Osteocyte (in vitro differentiated cells): ENCODE results near the gene UQCRHL. TPM values are rescaled to one million over a fixed set of nuclear protein-coding genes. Genes with fewer than 3 reads are reported as not detected.
"Not testable (repeated sequence)": the region's sequence is repeated elsewhere in the genome, so short reads cannot be mapped to it uniquely, and the experiment has no call there.

ENCODE experiments used
- DNase-seq: peaks from one replicate; pipeline ENCODE4 v3.0.0; 2021; ENCODE audit warnings: mixed read lengths; ENCODE audit not compliant: unreplicated experiment; ENCODE audit errors: extremely low spot score
- H3K27ac Mint-ChIP-seq: one replicate; pipeline ENCODE4 v1.8.0; 2021; ENCODE audit warnings: mild to moderate bottlenecking, mixed read lengths; ENCODE audit not compliant: unreplicated experiment
- H3K27me3 Mint-ChIP-seq: one replicate; pipeline ENCODE4 v1.8.0; 2021; ENCODE audit warnings: mixed read lengths; ENCODE audit not compliant: unreplicated experiment
- H3K36me3 Mint-ChIP-seq: one replicate; pipeline ENCODE4 v1.8.0; 2021; ENCODE audit warnings: mixed read lengths; ENCODE audit not compliant: unreplicated experiment
- H3K4me1 Mint-ChIP-seq: one replicate; pipeline ENCODE4 v1.8.0; 2021; ENCODE audit warnings: mixed read lengths; ENCODE audit not compliant: unreplicated experiment
- H3K4me3 Mint-ChIP-seq: one replicate; pipeline ENCODE4 v1.8.0; 2021; ENCODE audit warnings: mild to moderate bottlenecking, moderate library complexity, mixed read lengths; ENCODE audit not compliant: unreplicated experiment
- H3K9me3 Mint-ChIP-seq: one replicate; pipeline ENCODE4 v1.8.0; 2021; ENCODE audit warnings: mixed read lengths; ENCODE audit not compliant: unreplicated experiment
- total RNA-seq: library from RNA; stranded (reverse); gene quantifications from 2 replicates; pipeline ENCODE4 v1.2.1, GENCODE V29; 2021
- TF ChIP-seq, protein P1 (sequence below): fragments of 200-600 bp; sonication (generic); IDR thresholded peaks from 2 replicates; pipeline ENCODE4 v1.5.0; 2021; ENCODE audit warnings: antibody characterized with exemption, mild to moderate bottlenecking, moderate library complexity

UQCRHL gene
- total RNA-seq, 1 donor from 2014 or later, result 1.6 TPM

DNA sequence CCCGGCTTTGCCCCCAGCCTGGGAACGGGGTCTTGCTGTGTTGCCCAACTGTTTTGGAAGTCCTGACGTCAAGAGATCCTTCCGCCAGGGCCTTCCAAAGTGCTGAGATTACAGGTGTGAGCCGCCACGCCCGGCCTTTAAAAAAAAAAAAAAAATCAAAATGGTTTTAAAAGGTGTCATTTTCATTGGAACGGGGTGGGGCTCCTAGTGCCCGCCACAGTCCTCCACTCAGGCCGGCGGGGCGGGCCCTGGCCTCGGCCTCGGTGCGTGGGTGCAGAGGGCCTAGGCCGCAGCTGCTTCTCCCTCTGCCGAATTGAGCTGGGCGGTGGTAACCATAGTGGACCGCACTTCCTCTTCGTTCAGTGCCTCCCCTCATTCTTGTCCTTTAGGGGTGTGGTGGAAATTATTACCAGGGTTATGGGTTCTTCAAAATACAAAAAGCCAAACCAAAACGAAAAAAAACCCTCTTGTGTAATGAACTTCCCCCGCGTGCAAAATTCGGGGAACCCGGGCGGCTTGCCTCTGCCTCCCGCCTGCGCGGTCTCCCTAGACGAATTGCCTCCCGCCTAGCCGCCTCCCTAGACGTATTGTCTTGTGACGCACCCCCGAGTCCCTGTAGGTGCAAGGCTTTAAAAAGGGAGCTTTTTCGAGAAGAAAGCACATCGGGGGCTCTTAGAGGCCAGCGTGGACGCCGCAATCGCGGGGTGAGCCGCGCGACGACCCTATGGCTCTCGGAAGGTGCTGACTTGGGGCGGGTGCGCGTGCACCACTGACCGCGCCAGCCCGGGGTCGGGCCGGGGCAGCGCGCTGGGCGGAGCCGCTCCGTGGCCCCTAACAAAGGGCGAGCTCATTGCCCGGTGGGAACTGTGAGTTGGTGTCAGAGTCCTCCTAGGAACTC is 29.6 kb upstream of the UQCRHL start:
- Mint-ChIP-seq H3K27ac (peak overlapping the region; percentile 99), H3K4me3 (peak overlapping the region; percentile 47), H3K36me3 (no peaks in the 10 kb centered on the region), H3K4me1 (peaks cover 18% of the 10 kb centered on the region), H3K9me3 (no peaks in the 10 kb centered on the region), H3K27me3 (no peaks in the 10 kb centered on the region)
- TF ChIP-seq, protein P1, sequence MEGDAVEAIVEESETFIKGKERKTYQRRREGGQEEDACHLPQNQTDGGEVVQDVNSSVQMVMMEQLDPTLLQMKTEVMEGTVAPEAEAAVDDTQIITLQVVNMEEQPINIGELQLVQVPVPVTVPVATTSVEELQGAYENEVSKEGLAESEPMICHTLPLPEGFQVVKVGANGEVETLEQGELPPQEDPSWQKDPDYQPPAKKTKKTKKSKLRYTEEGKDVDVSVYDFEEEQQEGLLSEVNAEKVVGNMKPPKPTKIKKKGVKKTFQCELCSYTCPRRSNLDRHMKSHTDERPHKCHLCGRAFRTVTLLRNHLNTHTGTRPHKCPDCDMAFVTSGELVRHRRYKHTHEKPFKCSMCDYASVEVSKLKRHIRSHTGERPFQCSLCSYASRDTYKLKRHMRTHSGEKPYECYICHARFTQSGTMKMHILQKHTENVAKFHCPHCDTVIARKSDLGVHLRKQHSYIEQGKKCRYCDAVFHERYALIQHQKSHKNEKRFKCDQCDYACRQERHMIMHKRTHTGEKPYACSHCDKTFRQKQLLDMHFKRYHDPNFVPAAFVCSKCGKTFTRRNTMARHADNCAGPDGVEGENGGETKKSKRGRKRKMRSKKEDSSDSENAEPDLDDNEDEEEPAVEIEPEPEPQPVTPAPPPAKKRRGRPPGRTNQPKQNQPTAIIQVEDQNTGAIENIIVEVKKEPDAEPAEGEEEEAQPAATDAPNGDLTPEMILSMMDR, result no peak
- no peak for DNase-seq

DNA sequence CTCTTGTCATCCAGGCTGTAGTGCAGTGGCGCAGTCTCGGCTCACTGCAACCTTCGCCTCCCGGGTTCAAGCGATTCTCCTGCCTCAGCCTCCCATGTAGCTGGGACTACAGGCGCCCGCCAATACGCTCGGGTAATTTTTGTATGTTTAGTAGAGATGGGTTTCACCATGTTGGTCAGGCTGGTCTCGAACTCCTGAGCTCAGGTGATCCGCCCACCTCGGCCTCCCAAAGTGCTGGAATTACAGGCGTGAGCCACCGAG is 29.0 kb upstream of the UQCRHL start:
- H3K27me3 Mint-ChIP-seq, DNase-seq, H3K9me3 Mint-ChIP-seq, H3K36me3 Mint-ChIP-seq: not testable (repeated sequence)
- Mint-ChIP-seq H3K4me3 (peak overlapping the region; percentile 93), H3K4me1 (peaks cover 24% of the 10 kb centered on the region), H3K27ac (peak overlapping the region; percentile 99)

DNA sequence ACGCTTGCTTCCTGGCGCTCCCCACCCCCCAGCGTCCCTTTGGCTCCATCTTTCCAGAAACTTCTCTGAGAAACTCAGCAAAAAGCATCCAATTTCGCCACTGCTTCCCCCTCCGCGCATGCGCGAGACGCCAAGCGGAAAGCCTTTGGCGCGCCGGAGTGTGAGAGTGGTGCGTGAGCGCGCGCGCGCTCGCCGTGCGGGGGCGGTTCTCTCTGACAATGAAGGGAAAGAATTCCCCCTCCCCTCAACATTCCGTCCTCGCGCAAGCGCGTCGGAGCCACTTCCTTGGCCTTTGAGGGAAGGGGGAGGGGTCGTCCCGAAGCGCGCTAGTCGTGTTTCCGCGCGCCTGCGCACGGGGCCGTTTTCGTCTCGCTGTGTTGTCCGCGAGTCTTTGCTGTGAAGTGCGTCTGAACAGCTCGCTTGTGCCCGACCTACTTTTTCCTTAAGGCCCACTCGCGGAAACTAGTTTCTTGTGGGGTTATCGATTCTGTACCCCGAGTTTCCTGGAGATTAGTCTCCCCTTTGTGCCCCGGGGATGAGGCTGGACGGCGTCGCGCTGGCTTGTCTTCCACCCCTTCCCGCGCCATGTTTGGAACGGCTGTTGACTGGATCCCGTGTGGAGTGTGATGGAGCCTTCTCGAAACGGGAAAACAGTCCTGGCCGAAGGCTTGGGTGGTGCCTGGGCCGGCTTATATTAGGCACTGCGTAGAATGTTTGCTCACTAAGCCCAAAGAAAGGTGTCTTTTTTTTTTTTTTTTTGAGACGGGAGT is 28.5 kb upstream of the UQCRHL start:
- H3K4me3 Mint-ChIP-seq, result peak overlapping the region; percentile 93
- peak overlapping the region; percentile 99 for H3K27ac Mint-ChIP-seq

DNA sequence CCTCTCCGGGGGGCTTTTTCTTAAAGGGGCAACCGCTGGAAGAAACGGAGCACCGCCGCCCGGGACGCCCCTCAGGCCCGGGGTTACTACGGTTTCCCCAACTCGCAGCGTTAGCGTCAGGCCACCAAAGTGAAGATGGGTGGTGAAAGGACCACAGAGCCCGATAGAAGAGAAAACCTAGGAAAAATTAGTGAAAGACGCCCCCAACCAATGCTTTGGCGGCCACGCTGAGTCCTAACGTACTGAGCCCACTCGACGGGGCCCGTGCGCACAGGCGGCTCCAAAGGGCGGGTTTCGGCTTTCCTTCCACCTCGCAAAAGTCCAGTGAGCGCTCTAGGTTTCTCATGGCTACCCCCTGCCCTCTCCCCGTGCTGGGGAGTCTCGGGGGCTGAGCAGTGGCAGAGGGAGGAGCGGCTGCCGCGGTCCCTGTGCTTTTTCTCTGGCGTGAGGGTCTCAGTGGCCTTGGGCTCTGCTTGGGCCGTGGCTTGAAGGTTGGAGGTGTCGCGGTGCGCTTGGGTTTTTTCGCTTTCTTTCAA is 27.8 kb upstream of the UQCRHL start:
- DNase-seq, result no peak
- Mint-ChIP-seq H3K4me1 (peaks cover 29% of the 10 kb centered on the region), H3K36me3 (peaks cover 1% of the 10 kb centered on the region)

More for the DNA sequence above, 28.5 kb upstream of the UQCRHL start:
- no peaks in the 10 kb centered on the region for H3K27me3 Mint-ChIP-seq
- TF ChIP-seq, protein P1, result no peak
- no peaks in the 10 kb centered on the region for H3K9me3 Mint-ChIP-seq
- H3K36me3 Mint-ChIP-seq, result peaks cover 1% of the 10 kb centered on the region
- peaks cover 25% of the 10 kb centered on the region for H3K4me1 Mint-ChIP-seq
- DNase-seq, result peak; percentile 100

DNA sequence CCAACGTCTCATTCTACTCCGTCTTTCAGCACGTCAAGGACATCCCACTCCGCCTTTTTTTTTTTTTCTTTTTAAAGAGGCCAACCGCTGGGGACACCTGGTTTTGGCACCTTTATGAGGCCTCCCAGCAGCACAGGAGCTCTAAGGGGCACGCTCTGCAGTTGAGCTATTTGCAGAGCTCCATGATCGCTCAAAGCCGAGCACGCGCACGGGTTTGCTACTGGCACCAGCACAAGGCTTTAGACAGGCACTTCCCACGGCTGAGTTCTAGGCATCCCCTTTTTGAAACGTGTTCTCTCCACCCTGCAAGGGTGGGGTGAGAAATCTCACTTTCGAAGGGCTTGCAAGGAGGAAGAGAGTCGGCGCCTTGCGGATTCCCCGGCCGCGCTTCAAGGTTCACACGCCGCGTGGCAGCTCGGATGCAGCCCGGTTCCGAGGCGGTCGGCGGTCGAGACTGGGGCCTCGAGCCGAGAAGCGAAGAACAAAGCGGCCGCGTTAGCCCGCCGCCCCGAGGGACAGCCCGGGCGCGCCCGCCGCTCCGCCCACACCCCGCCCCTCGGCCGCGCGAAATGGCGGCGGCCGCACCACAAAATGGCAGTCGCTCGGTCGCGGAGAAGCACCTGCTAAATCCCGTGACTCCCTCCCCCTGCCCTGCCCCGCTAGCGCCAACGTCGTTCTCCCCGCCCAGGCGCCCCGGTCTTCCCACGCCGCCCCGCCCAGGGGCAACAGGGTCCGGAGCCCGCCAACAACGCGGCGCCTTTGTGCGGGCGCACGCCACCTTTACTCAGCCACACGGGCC is 27.2 kb upstream of the UQCRHL start:
- TF ChIP-seq, protein P1, result no peak
- DNase-seq, result peak; percentile 94
- H3K9me3 Mint-ChIP-seq, result no peaks in the 10 kb centered on the region
- H3K36me3 Mint-ChIP-seq, result peaks cover 1% of the 10 kb centered on the region
- H3K27me3 Mint-ChIP-seq, result no peaks in the 10 kb centered on the region
- H3K4me3 Mint-ChIP-seq, result peak overlapping the region; percentile 93
- H3K27ac Mint-ChIP-seq, result peak overlapping the region; percentile 99
- H3K4me1 Mint-ChIP-seq, result peaks cover 30% of the 10 kb centered on the region

More for the DNA sequence above, 27.8 kb upstream of the UQCRHL start:
- peak overlapping the region; percentile 99 for H3K27ac Mint-ChIP-seq
- no peaks in the 10 kb centered on the region for H3K9me3 Mint-ChIP-seq
- H3K4me3 Mint-ChIP-seq, result peak overlapping the region; percentile 93
- no peaks in the 10 kb centered on the region for H3K27me3 Mint-ChIP-seq
- TF ChIP-seq, protein P1, result no peak
